Stimulated activated memory B cell treated with anti-CD40 and anti-IgM and Interleukin-4, amounts not matched to agents 10 μg/mL and 1 μg/mL and 100 μg/mL, for 72 hours (primary cell): ENCODE data around the gene RAB9A.
A peak's percentile ranks its signal among the peaks of the same experiment; 100 is the strongest.
"Not testable (repeated sequence)": the region's sequence is repeated elsewhere in the genome, so short reads cannot be mapped to it uniquely, and the experiment has no call there.

Experiments used
- ATAC-seq: fragments of 150-1000 bp; cut with Tn5 transposase; 2 replicates; pipeline ENCODE4 v1.10.0; 2021
- H3K27ac Mint-ChIP-seq: one replicate; pipeline ENCODE4 v1.8.0; 2022; ENCODE audit warnings: mild to moderate bottlenecking, mixed read lengths
- H3K27me3 Mint-ChIP-seq: one replicate; pipeline ENCODE4 v1.8.0; 2022; ENCODE audit warnings: mixed read lengths
- H3K36me3 Mint-ChIP-seq: one replicate; pipeline ENCODE4 v1.8.0; 2022; ENCODE audit warnings: mixed read lengths
- H3K4me1 Mint-ChIP-seq: one replicate; pipeline ENCODE4 v1.8.0; 2022; ENCODE audit warnings: mixed read lengths
- H3K4me3 Mint-ChIP-seq: one replicate; pipeline ENCODE4 v1.8.0; 2022; ENCODE audit warnings: mild to moderate bottlenecking, moderate library complexity, mixed read lengths
- H3K9me3 Mint-ChIP-seq: one replicate; pipeline ENCODE4 v1.8.0; 2022; ENCODE audit warnings: mixed read lengths

The RAB9A gene

GRCh38 chrX:13688958-13689740 lies at the start of gene RAB9A:
RAB9A (plus strand) TSS chrX:13689128; CDS start chrX:13708747, 19,619 bp downstream.
- Mint-ChIP-seq H3K27ac (peak within 1 kb of the TSS; percentile 88), H3K36me3 (no peaks in the 10 kb centered on the region), H3K4me3 (peak within 1 kb of the TSS; percentile 86), H3K4me1 (peaks cover 54% of the 10 kb centered on the region), H3K27me3 (no peaks in the 10 kb centered on the region), H3K9me3 (no peaks in the 10 kb centered on the region)
- peak; percentile 95 for ATAC-seq

DNA sequence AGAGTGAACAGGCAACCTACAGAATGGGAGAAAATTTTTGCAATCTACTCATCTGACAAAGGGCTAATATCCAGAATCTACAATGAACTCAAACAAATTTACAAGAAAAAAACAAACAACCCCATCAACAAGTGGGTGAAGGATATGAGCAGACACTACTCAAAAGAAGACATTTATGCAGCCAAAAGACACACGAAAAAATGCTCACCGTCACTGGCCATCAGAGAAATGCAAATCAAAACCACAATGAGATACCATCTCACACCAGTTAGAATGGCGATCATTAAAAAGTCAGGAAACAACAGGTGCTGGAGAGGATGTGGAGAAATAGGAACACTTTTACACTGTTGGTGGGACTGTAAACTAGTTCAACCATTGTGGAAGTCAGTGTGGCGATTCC lies 47.2 kb upstream of the RAB9A start:
- H3K9me3 Mint-ChIP-seq, H3K4me3 Mint-ChIP-seq: not testable (repeated sequence)

DNA sequence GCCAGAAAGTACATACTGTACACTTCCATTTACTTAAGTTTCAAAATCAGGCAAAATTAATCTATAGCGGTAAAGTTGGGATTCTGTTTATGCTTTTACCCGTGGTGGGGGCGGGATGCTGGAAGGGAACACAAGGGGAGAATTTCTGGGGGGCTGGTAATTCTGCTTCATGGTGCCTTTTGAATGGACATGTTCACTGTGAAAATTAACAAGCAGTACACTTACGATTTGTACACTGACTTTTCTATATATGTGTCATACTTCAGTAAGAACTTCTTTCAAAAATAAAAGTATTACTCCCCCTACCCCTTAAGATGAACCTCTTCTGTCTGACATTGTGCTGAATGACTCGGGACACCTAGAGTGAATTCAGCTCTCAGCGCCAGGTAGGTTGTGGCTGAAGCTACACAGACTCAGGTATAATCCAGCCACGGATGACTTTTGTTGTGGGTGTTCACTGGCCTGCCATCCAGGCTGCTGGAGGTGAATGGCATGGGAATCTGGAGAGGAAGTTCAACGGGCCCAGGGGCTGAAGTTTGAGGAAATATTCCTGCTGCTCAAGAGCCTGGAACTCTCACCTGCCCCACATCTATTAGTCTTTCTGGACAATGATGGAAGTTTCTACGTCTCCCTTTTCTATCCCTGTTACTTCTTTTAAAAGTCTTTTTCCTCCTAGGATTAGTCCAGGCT lies 43.3 kb upstream of the RAB9A start:
- H3K36me3 Mint-ChIP-seq, result no peaks in the 10 kb centered on the region
- no peak overlapping the region for H3K4me3 Mint-ChIP-seq
- peaks cover 8% of the 10 kb centered on the region for H3K4me1 Mint-ChIP-seq
- peak overlapping the region; percentile 41 for H3K27ac Mint-ChIP-seq
- no peaks in the 10 kb centered on the region for H3K9me3 Mint-ChIP-seq
- ATAC-seq, result no peak
- H3K27me3 Mint-ChIP-seq, result no peaks in the 10 kb centered on the region

More for the DNA sequence above, 47.2 kb upstream of the RAB9A start:
- not testable (repeated sequence) for H3K27ac Mint-ChIP-seq, H3K4me1 Mint-ChIP-seq, H3K27me3 Mint-ChIP-seq, ATAC-seq, H3K36me3 Mint-ChIP-seq

DNA sequence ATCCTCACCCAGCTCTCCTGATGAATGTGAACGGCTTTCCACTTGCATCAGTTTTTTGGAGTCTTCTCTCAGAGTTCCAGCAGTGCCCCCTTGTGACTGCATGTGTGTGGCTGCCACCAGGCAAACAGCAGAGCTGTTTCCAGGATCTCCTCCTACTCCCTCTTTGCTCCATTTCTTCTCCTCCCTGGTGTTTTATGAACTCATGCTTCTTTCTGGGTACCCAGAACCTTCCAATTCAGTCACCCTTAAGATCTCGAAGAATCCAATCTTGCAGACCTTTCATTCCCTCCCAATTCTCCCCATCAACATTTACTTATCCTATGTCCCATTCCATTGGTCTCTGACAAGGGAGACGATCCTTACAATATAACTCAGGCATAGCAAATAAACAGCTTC lies 42.8 kb upstream of the RAB9A start:
- H3K27ac Mint-ChIP-seq, result peak overlapping the region; percentile 41
- no peaks in the 10 kb centered on the region for H3K27me3 Mint-ChIP-seq

GRCh38 chrX:13647709-13648212 lies 41.2 kb upstream of the RAB9A start:
- Mint-ChIP-seq H3K27ac (peak overlapping the region; percentile 68), H3K4me1 (peaks cover 8% of the 10 kb centered on the region), H3K36me3 (no peaks in the 10 kb centered on the region), H3K4me3 (no peak overlapping the region), H3K27me3 (no peaks in the 10 kb centered on the region), H3K9me3 (no peaks in the 10 kb centered on the region)
- peak; percentile 43 for ATAC-seq

More for the DNA sequence above, 42.8 kb upstream of the RAB9A start:
- Mint-ChIP-seq H3K4me3 (no peak overlapping the region), H3K4me1 (peaks cover 8% of the 10 kb centered on the region), H3K9me3 (no peaks in the 10 kb centered on the region), H3K36me3 (no peaks in the 10 kb centered on the region)
- ATAC-seq, result no peak

GRCh38 chrX:13648336-13648735 lies 40.6 kb upstream of the RAB9A start:
- not testable (repeated sequence) for H3K27me3 Mint-ChIP-seq, H3K36me3 Mint-ChIP-seq, H3K4me1 Mint-ChIP-seq, H3K4me3 Mint-ChIP-seq, H3K9me3 Mint-ChIP-seq, ATAC-seq
- H3K27ac Mint-ChIP-seq, result peak overlapping the region; percentile 68

DNA sequence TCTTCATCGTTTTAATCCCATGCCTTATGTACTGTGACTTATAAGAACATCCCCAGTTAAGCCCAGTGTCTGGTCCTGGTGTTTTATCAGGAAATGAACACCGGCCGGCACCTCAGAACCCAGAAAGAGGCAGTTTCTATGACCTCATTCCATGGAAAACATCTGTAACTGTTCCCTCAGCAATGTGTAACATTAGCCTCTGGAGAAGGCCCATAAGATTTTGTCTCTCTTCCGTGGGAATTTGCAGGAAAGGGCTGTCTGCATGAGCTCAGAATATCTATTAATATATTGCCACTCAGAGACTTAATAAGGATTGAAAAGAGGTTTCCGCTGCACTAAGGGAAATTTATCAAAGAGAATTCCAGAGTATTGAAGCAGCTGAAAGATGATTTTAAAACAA lies 39.1 kb upstream of the RAB9A start:
- H3K27me3 Mint-ChIP-seq, result no peaks in the 10 kb centered on the region
- H3K4me1 Mint-ChIP-seq, result peaks cover 9% of the 10 kb centered on the region
- H3K4me3 Mint-ChIP-seq, result no peak overlapping the region
- no peak for ATAC-seq
- H3K36me3 Mint-ChIP-seq, result no peaks in the 10 kb centered on the region
- H3K9me3 Mint-ChIP-seq, result no peaks in the 10 kb centered on the region
- H3K27ac Mint-ChIP-seq, result no peak overlapping the region

DNA sequence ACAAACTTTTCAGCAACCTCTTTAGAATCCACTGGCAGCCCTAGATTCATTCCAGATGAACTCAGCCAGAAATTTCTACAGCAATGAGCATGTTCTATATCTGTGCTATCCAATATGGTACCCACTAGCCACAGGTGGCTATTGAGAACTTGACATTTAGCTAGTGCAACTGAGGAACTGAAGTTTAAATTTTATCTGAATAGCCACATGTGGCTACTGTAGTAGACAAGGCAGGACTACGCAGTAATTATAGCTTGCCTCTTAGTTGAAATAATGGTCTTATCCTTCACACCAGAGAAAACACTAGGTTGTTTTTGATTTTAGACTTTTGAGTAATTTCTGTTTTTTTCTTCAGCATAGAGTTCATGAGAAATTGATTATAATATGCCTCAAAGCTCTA lies 38.6 kb upstream of the RAB9A start:
- H3K4me1 Mint-ChIP-seq, result peaks cover 13% of the 10 kb centered on the region

DNA sequence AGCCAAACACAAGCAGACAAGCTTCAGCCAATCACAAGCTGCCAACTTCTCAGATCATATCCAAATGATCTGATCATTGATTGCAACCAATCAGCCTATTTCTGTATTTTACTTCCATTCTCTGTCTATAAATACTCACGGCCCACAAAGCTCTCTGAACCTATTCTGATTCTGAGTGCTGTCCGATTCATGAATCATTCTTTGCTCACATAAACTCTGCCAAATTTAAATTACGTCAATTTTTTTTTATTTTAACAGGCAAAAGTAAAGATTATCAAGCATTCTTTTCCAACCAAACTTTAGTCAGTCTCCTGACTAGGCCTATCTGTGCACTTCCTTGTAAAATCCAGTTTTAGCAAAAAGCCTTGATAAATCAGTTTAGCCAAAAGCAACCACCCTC lies 37.8 kb upstream of the RAB9A start:
- Mint-ChIP-seq H3K9me3 (no peaks in the 10 kb centered on the region), H3K4me1 (peaks cover 11% of the 10 kb centered on the region), H3K4me3 (no peak overlapping the region), H3K36me3 (no peaks in the 10 kb centered on the region), H3K27ac (no peak overlapping the region), H3K27me3 (no peaks in the 10 kb centered on the region)
- no peak for ATAC-seq

More for the DNA sequence above, 38.6 kb upstream of the RAB9A start:
- Mint-ChIP-seq H3K36me3 (no peaks in the 10 kb centered on the region), H3K27ac (no peak overlapping the region), H3K9me3 (no peaks in the 10 kb centered on the region), H3K4me3 (no peak overlapping the region), H3K27me3 (no peaks in the 10 kb centered on the region)
- ATAC-seq, result no peak

GRCh38 chrX:13652287-13652793 lies 36.6 kb upstream of the RAB9A start:
- Mint-ChIP-seq H3K9me3 (no peaks in the 10 kb centered on the region), H3K36me3 (no peaks in the 10 kb centered on the region), H3K27ac (peak overlapping the region; percentile 92), H3K27me3 (no peaks in the 10 kb centered on the region), H3K4me3 (peak overlapping the region; percentile 86), H3K4me1 (peaks cover 7% of the 10 kb centered on the region)
- ATAC-seq, result no peak

DNA sequence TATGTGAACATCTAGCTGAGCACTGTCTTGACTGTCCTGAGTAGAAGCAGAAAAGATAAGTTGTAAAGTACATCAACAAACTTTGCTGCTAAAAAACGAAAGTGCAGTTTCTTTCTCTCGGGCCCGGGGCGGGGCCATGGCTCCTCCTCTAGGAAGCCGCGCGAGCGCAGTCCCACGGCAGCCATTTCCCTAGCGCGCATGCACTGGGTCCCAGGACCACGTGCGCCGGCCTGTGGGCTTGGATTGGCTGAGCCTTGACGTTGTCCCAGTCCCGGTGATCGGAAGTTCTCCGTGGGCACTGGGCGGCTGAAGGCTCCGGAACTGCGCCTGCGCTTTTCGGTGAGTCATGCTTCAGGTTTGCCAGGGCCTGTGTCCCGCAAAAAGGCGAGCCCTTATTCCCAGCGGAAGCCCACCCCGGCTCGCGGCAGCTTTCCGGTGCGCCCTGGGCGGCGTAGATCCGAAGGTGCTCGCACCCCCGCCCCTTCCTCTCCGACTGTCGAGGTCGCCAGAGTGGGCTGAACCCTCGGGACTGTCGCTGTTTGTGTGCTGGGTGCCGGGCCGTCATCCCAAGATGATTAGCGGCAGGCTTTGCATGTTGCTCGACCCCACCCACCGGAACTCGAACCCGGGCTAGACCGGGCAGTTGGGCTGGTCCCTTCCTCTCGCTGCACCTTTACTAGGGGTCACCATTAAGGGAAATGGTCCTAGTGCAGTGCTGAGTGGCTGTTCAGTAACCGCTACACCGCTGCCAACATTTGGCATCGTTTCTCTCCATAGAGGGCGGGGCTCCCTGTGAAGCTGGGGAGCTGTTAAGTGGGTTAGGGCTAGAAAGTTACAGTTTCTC lies 35.9 kb upstream of the RAB9A start, which contains the start of gene TCEANC:
Gene TCEANC (plus strand): TSS at position 292 of the 844 bp plus-strand sequence. CDS start 9,368 bp downstream, outside the sequence.
- peak within 1 kb of the TSS; percentile 92 for H3K27ac Mint-ChIP-seq
- H3K4me1 Mint-ChIP-seq, result peaks cover 7% of the 10 kb centered on the region
- no peaks in the 10 kb centered on the region for H3K9me3 Mint-ChIP-seq
- no peaks in the 10 kb centered on the region for H3K36me3 Mint-ChIP-seq
- peak within 1 kb of the TSS; percentile 86 for H3K4me3 Mint-ChIP-seq
- ATAC-seq, result peak; percentile 98
- H3K27me3 Mint-ChIP-seq, result no peaks in the 10 kb centered on the region

DNA sequence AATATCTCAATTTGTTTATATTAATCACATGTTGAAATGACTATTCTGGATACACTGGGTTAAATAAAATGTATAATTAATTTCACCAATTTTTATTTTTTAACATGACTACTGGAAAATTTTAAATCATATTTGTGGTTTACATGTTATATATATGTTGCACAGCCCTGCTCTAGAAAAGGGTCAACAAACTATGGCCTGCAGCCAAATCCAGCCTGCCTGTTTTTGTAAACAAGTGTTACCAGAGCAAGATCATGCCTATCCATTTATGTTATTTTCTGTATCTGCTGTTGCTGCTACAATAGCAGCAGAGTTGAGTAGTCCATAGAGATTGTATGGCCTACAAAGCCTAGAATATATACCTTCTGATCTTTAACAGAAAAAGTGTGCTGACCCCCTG lies 34.8 kb upstream of the RAB9A start:
- no peaks in the 10 kb centered on the region for H3K9me3 Mint-ChIP-seq
- no peak for ATAC-seq
- no peaks in the 10 kb centered on the region for H3K36me3 Mint-ChIP-seq
- H3K27me3 Mint-ChIP-seq, result no peaks in the 10 kb centered on the region
- H3K27ac Mint-ChIP-seq, result peak overlapping the region; percentile 92
- no peak overlapping the region for H3K4me3 Mint-ChIP-seq
- peaks cover 7% of the 10 kb centered on the region for H3K4me1 Mint-ChIP-seq

- Mint-ChIP-seq H3K27me3 (no peaks in the 10 kb centered on the region), H3K9me3 (no peaks in the 10 kb centered on the region), H3K27ac (peak overlapping the region; percentile 27), H3K4me3 (no peak overlapping the region), H3K36me3 (peaks cover 6% of the 10 kb centered on the region), H3K4me1 (peaks cover 7% of the 10 kb centered on the region)
- no peak for ATAC-seq
Measured at GRCh38 chrX:13655674-13656073, 33.3 kb upstream of the RAB9A start.

DNA sequence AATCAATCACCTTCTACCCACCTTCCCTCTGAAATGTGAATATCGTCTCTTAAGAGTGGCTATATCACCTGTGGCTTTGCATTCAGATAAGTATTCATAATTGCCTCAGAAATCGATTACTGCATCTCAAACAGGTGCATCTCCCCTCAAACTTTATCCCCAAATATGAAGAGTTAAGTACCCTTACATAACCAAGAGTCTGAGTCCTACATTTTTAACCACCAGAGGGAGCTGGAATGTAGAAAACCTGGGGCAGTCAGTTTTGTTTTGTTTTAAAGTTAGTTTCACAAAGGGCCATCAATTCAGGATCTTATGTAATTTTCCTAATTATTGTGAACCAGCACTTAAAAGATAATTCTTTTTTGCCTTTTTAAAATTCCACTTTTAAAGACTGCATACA lies 30.3 kb upstream of the RAB9A start:
- Mint-ChIP-seq H3K9me3 (no peaks in the 10 kb centered on the region), H3K27me3 (no peaks in the 10 kb centered on the region), H3K36me3 (peaks cover 6% of the 10 kb centered on the region), H3K4me1 (peaks cover 7% of the 10 kb centered on the region), H3K27ac (peak overlapping the region; percentile 22), H3K4me3 (no peak overlapping the region)
- no peak for ATAC-seq

GRCh38 chrX:13659063-13659462 lies 29.9 kb upstream of the RAB9A start:
- H3K4me3 Mint-ChIP-seq, result no peak overlapping the region

More at GRCh38 chrX:13659063-13659462, 29.9 kb upstream of the RAB9A start:
- Mint-ChIP-seq H3K9me3 (no peaks in the 10 kb centered on the region), H3K4me1 (peaks cover 7% of the 10 kb centered on the region), H3K36me3 (peaks cover 6% of the 10 kb centered on the region), H3K27ac (peak overlapping the region; percentile 22), H3K27me3 (no peaks in the 10 kb centered on the region)
- ATAC-seq, result no peak
